ENCODE data around the gene NBPF26. TPM values are rescaled to one million over a fixed set of nuclear protein-coding genes. Genes with fewer than 3 reads are reported as not detected.
"Not testable (repeated sequence)": the region's sequence is repeated elsewhere in the genome, so short reads cannot be mapped to it uniquely, and the experiment has no call there.

NBPF26 gene
- total RNA-seq (70.8 TPM), polyA plus RNA-seq (1 to 10 TPM; 3.3 to 4.8 (median 3.8) TPM)

DNA sequence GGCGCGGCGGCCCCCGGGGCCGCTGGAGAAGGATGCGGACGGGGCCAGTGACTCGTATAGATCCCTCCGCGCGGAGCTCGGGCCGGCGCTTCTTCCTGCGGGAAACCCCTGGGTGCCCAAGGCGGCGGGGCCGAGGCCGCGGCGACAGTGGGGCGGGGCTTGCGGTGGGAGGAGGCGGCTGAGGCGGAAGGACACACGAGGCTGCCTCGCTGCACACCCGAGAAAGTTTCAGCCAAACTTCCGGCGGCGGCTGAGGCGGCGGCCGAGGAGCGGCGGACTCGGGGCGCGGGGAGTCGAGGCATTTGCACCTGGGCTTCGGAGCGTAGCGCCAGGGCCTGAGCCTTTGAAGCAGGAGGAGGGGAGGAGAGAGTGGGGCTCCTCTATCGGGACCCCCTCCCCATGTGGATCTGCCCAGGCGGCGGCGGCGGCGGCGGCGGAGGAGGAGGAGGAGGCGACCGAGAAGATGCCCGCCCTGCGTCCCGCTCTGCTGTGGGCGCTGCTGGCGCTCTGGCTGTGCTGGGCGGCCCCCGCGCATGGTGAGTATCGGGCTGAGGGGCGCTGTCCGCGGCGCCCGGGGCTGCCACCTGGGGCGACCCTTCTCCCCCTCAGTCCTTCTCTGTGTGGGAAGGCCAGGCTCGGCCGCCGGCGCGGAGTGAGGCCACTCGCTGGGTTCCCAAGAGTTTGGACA, at the start of gene NBPF26:
NBPF26 (plus strand) TSS at position 231 of the 688 bp plus-strand sequence.
- H3K27me3 Mint-ChIP-seq; H3K9me3 Mint-ChIP-seq; H3K27me3 ChIP-seq (ENCODE audit: control insufficient read depth, insufficient read depth, low read length); H3K36me3 Mint-ChIP-seq; H3K9me3 ChIP-seq (ENCODE audit: control insufficient read depth in 2 of 2, low read length in 2 of 2); H3K36me3 ChIP-seq (ENCODE audit: control insufficient read depth, insufficient read depth, low read length); H3K4me1 ChIP-seq (ENCODE audit: control insufficient read depth, insufficient read depth, low read length, poor library complexity, severe bottlenecking); H3K4me3 ChIP-seq (ENCODE audit: low read depth, low read length); H3K4me1 Mint-ChIP-seq: not testable (repeated sequence)
- DNase-seq: peak; percentile 4 to 78 (median 76)
- peak within 1 kb of the TSS; percentile 47 for H3K27ac ChIP-seq (ENCODE audit: insufficient read depth, low read length, poor library complexity, severe bottlenecking)
- Mint-ChIP-seq H3K4me3 (peak within 1 kb of the TSS in 3 of 4 donors; percentile 68 to 79 (median 73)), H3K27ac (peak within 1 kb of the TSS in 1 of 3 donors; percentile 56)
- ATAC-seq (ENCODE audit: low read depth in 2 of 2): peak; percentile 60 to 85

DNA sequence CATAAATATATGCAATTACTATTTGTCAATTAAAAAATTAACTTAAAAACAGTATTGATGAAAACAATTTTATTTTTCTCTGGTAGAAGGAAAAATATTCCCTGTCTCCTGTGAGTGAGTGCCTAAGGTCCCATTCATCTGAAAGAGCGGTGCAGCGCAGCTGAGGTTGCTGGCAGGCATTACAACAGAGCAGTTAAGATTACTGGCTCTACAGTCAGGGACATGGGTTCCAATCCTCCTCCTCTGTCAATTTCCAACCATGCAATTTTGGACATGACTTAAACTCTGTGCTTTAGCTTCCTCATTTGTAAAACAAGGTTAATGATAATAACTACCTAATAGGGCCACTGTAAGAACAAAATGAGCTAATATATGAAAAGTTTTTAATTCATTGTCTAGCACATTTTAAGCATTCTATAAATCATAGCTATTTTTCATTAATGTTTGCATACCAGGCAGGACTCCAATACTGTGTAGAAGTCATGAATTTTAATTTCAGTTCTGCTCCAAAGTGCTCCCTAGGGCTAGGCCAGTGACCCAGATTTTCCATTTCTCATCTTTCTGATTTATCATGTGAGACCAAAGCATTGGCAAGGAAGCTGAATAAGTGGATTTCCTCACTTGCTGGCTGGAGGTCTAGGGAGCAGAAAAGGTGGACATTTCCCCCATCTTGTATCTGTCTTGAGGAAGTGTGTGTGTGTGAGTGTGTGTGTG, 43.5 kb upstream of the NBPF26 start:
- not testable (repeated sequence) for H3K36me3 Mint-ChIP-seq; H3K27ac Mint-ChIP-seq; H3K27me3 Mint-ChIP-seq; DNase-seq; H3K9me3 Mint-ChIP-seq; ATAC-seq (ENCODE audit: low read depth in 2 of 2); H3K4me3 Mint-ChIP-seq; H3K4me3 ChIP-seq (ENCODE audit: low read depth, low read length); H3K4me1 Mint-ChIP-seq; H3K4me1 ChIP-seq (ENCODE audit: control insufficient read depth, insufficient read depth, low read length, poor library complexity, severe bottlenecking); H3K27ac ChIP-seq (ENCODE audit: insufficient read depth, low read length, poor library complexity, severe bottlenecking); H3K9me3 ChIP-seq (ENCODE audit: control insufficient read depth in 2 of 2, low read length in 2 of 2); H3K27me3 ChIP-seq (ENCODE audit: control insufficient read depth, insufficient read depth, low read length); H3K36me3 ChIP-seq (ENCODE audit: control insufficient read depth, insufficient read depth, low read length)

DNA sequence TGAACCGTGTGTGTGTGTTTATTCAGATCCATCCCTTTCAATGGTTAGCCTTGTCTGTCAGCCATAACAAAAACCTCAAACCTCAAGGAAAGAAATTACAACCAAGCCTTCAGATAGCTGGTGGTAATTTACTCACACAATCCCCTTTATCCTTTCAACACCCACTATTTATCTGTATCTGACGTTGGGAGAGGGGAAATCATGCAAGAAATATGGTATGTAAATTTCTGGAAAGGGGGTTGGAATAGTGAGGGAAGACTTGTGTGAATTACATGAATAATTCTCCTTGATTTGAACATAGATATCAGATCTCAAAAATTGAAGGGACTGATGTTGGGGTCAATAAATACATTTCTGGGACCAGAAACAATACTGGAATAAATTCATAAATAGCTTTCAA, 42.8 kb upstream of the NBPF26 start:
- not testable (repeated sequence) for H3K9me3 ChIP-seq (ENCODE audit: control insufficient read depth in 2 of 2, low read length in 2 of 2); H3K4me1 Mint-ChIP-seq; H3K27ac ChIP-seq (ENCODE audit: insufficient read depth, low read length, poor library complexity, severe bottlenecking); H3K27me3 Mint-ChIP-seq; DNase-seq; H3K27ac Mint-ChIP-seq; H3K9me3 Mint-ChIP-seq; H3K4me3 ChIP-seq (ENCODE audit: low read depth, low read length); H3K4me1 ChIP-seq (ENCODE audit: control insufficient read depth, insufficient read depth, low read length, poor library complexity, severe bottlenecking); H3K4me3 Mint-ChIP-seq; H3K36me3 ChIP-seq (ENCODE audit: control insufficient read depth, insufficient read depth, low read length); H3K36me3 Mint-ChIP-seq; H3K27me3 ChIP-seq (ENCODE audit: control insufficient read depth, insufficient read depth, low read length); ATAC-seq (ENCODE audit: low read depth in 2 of 2)

DNA sequence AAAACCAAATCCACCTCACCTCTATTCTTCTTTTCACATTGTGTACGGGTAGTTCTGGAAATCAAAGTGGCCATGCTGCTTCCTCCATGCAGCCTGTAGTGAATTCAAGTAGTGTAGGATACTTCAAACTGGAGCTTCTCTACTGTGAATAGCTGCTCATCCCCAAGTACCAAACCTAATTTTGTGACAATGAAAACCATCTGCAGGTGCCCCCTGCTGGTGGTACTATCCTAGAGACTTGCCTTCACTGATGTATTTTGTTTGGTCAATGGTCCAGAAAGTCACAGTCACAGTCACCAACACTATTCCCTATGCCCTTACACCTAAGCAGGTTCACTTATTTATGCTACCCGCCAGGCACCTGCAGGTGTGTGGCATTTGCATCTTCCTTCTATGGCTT, 39.3 kb upstream of the NBPF26 start:
- not testable (repeated sequence) for H3K27ac Mint-ChIP-seq; H3K27ac ChIP-seq (ENCODE audit: insufficient read depth, low read length, poor library complexity, severe bottlenecking); H3K4me3 ChIP-seq (ENCODE audit: low read depth, low read length); H3K4me1 ChIP-seq (ENCODE audit: control insufficient read depth, insufficient read depth, low read length, poor library complexity, severe bottlenecking); H3K9me3 ChIP-seq (ENCODE audit: control insufficient read depth in 2 of 2, low read length in 2 of 2); H3K4me1 Mint-ChIP-seq; H3K9me3 Mint-ChIP-seq; DNase-seq; H3K27me3 Mint-ChIP-seq; H3K27me3 ChIP-seq (ENCODE audit: control insufficient read depth, insufficient read depth, low read length); H3K36me3 Mint-ChIP-seq; H3K36me3 ChIP-seq (ENCODE audit: control insufficient read depth, insufficient read depth, low read length); H3K4me3 Mint-ChIP-seq
- ATAC-seq (ENCODE audit: low read depth in 2 of 2): peak; percentile 64 to 74

DNA sequence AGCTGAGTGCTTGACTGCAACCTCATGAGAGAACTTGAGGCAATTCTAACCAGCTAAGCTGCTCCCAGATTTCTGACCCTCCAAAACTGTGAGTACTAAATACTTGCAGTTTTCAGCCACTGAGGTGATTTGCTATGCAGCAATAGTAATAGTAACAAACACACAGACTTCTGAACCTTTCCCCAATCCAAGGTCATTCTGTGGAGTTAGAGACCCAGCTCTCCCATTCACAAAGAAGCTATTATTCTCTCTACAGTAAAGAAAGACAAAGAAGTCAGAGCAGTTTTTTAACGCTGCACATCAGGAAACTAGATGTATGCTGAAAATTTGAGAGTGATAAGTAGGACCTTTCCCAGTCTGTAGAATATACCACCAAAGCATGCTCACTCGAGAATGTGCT, 38.1 kb upstream of the NBPF26 start:
- not testable (repeated sequence) for H3K27ac Mint-ChIP-seq; H3K4me3 ChIP-seq (ENCODE audit: low read depth, low read length); H3K4me1 Mint-ChIP-seq; H3K9me3 ChIP-seq (ENCODE audit: control insufficient read depth in 2 of 2, low read length in 2 of 2); H3K36me3 ChIP-seq (ENCODE audit: control insufficient read depth, insufficient read depth, low read length); H3K4me3 Mint-ChIP-seq; ATAC-seq (ENCODE audit: low read depth in 2 of 2); H3K27me3 ChIP-seq (ENCODE audit: control insufficient read depth, insufficient read depth, low read length); H3K36me3 Mint-ChIP-seq; H3K27me3 Mint-ChIP-seq; DNase-seq; H3K27ac ChIP-seq (ENCODE audit: insufficient read depth, low read length, poor library complexity, severe bottlenecking); H3K9me3 Mint-ChIP-seq; H3K4me1 ChIP-seq (ENCODE audit: control insufficient read depth, insufficient read depth, low read length, poor library complexity, severe bottlenecking)

DNA sequence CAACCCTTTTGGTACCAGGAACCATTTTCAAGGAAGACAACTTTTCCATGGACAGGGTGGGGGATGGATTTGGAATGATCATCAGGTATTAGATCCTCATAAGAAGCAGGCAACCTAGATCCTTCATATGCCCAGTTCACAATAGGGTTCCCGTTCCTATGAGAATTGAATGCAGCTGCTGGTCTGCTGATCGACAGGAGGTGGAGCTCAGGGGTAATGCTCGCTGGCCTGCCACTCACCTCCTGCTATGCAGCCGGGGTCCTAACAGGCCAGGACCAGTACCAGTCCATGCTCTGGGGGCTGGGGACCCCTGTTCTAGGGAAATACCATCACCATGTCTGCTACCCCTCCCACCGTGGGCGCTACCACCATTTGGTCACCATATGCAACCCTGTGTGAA, 36.5 kb upstream of the NBPF26 start:
- H3K27ac ChIP-seq (ENCODE audit: insufficient read depth, low read length, poor library complexity, severe bottlenecking); ATAC-seq (ENCODE audit: low read depth in 2 of 2); H3K9me3 ChIP-seq (ENCODE audit: control insufficient read depth in 2 of 2, low read length in 2 of 2); H3K4me3 ChIP-seq (ENCODE audit: low read depth, low read length); H3K36me3 ChIP-seq (ENCODE audit: control insufficient read depth, insufficient read depth, low read length); DNase-seq; H3K4me1 Mint-ChIP-seq; H3K27ac Mint-ChIP-seq; H3K27me3 ChIP-seq (ENCODE audit: control insufficient read depth, insufficient read depth, low read length); H3K36me3 Mint-ChIP-seq; H3K4me3 Mint-ChIP-seq; H3K9me3 Mint-ChIP-seq; H3K4me1 ChIP-seq (ENCODE audit: control insufficient read depth, insufficient read depth, low read length, poor library complexity, severe bottlenecking); H3K27me3 Mint-ChIP-seq: not testable (repeated sequence)

DNA sequence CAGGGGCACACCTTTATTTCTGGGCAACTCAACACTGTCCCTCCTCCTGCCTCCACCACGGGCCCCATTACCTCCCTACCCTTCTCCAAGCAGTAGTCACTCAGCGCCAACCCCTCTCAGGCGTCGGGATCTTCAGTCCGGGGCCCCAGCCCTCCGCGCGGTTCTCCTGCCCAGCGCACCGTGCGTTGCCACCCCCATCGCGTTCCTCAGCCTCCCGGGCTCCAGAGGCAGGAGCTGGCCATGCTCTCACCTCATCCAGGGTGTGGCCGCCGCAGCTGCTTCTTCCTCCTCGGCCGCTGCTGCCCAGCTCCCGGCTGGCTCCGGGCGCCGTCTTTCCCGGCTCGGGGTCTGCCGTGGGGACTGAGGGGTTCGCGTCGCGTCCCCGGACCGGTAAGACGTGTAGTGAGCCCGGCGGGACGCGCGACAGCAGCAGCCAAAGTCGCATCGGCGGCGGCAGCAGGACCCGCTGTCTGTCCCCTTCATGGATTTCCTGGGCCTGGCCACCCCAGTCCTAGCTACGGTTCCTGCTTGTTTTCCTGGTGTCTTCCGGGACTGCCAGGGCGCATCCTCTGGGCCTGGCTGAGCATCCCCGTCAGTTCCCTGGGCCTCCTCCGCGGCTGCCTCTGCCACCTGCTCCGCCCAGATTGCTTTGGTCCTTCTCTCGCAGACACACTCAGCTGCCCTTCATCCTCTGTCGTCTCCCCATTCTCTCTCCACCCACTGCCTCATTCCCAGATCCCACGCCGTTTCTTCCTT, 22.8 kb upstream of the NBPF26 start:
- H3K4me3 ChIP-seq (ENCODE audit: low read depth, low read length); DNase-seq; H3K36me3 ChIP-seq (ENCODE audit: control insufficient read depth, insufficient read depth, low read length); H3K4me1 Mint-ChIP-seq; H3K4me1 ChIP-seq (ENCODE audit: control insufficient read depth, insufficient read depth, low read length, poor library complexity, severe bottlenecking); H3K9me3 ChIP-seq (ENCODE audit: control insufficient read depth in 2 of 2, low read length in 2 of 2); H3K4me3 Mint-ChIP-seq; H3K27me3 Mint-ChIP-seq; H3K27me3 ChIP-seq (ENCODE audit: control insufficient read depth, insufficient read depth, low read length); H3K27ac ChIP-seq (ENCODE audit: insufficient read depth, low read length, poor library complexity, severe bottlenecking); H3K27ac Mint-ChIP-seq; H3K9me3 Mint-ChIP-seq; ATAC-seq (ENCODE audit: low read depth in 2 of 2); H3K36me3 Mint-ChIP-seq: not testable (repeated sequence)

DNA sequence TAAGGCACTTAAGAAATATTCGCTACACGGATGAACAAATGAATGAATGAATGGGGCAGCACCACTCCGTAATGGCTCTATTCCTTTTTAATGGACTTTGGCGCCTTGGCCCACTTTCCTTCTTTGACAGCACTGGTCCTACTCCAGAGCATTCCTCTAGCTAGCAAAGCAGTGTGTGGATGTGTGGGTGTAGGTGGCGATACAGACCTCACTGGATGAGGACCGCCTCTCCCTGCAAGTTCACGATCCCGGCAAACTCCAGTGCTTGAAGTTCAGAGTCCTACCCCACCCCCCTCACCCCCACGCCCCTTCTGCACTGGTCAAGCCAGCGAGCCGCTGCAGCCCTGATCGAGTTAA, 409 bp upstream of the NBPF26 start:
- DNase-seq; H3K4me3 ChIP-seq (ENCODE audit: low read depth, low read length); H3K9me3 Mint-ChIP-seq: not testable (repeated sequence)

More for the DNA sequence above, 409 bp upstream of the NBPF26 start:
- H3K9me3 ChIP-seq (ENCODE audit: control insufficient read depth in 2 of 2, low read length in 2 of 2); H3K27me3 ChIP-seq (ENCODE audit: control insufficient read depth, insufficient read depth, low read length); H3K27me3 Mint-ChIP-seq; H3K27ac Mint-ChIP-seq; H3K27ac ChIP-seq (ENCODE audit: insufficient read depth, low read length, poor library complexity, severe bottlenecking); H3K4me1 ChIP-seq (ENCODE audit: control insufficient read depth, insufficient read depth, low read length, poor library complexity, severe bottlenecking); H3K36me3 Mint-ChIP-seq; H3K4me1 Mint-ChIP-seq; H3K36me3 ChIP-seq (ENCODE audit: control insufficient read depth, insufficient read depth, low read length): not testable (repeated sequence)
- peak in 1 of 2 donors; percentile 24 for ATAC-seq (ENCODE audit: low read depth in 2 of 2)
- H3K4me3 Mint-ChIP-seq: peak overlapping the region in 3 of 4 donors; percentile 68 to 79 (median 73)

All from CD4-positive, CD25-positive, alpha-beta regulatory T cell (primary cell).